GM19438 (cell line): ENCODE results near the gene CD19.
"Not testable (repeated sequence)": the region's sequence is repeated elsewhere in the genome, so short reads cannot be mapped to it uniquely, and the experiment has no call there.

ENCODE experiments used
- ATAC-seq: cut with Tn5 transposase; IDR thresholded peaks from one replicate; pipeline ENCODE4 v1.9.1; 2021; ENCODE audit warnings: low read depth; ENCODE audit not compliant: unreplicated experiment

CD19 gene

GRCh38 chr16:28977703-28978662 is 46.2 kb downstream of the CD19 start:
- ATAC-seq = no peak

- not testable (repeated sequence) for ATAC-seq
These were observed 48.6 kb downstream of the CD19 start for GRCh38 chr16:28980330-28980729.

GRCh38 chr16:28980929-28981328 is 49.2 kb downstream of the CD19 start:
- no peak for ATAC-seq

GRCh38 chr16:28981517-28981916 is 49.7 kb downstream of the CD19 start:
- ATAC-seq = no peak

- ATAC-seq = no peak
These were observed 50.6 kb downstream of the CD19 start for GRCh38 chr16:28982418-28982817.

- ATAC-seq = no peak
These were observed 51.2 kb downstream of the CD19 start for GRCh38 chr16:28982949-28983348.

GRCh38 chr16:28983644-28984043 is 51.9 kb downstream of the CD19 start:
- ATAC-seq = no peak

GRCh38 chr16:28984091-28984490 is 52.3 kb downstream of the CD19 start:
- no peak for ATAC-seq

- no peak for ATAC-seq
These were observed 52.9 kb downstream of the CD19 start, which contains the start of gene LAT for GRCh38 chr16:28984619-28985135. Gene LAT, plus strand, starts transcription at chr16:28985052. Its CDS starts 366 bp downstream, at chr16:28985418.

GRCh38 chr16:28985211-28986041 is 53.7 kb downstream of the CD19 start:
- ATAC-seq = no peak

- ATAC-seq = no peak
These were observed 54.3 kb downstream of the CD19 start for GRCh38 chr16:28986046-28986445.

GRCh38 chr16:28986492-28986891 is 54.7 kb downstream of the CD19 start:
- no peak for ATAC-seq

GRCh38 chr16:28987170-28987853 is 55.5 kb downstream of the CD19 start:
- ATAC-seq = no peak
